Lung (tissue), 12 donors: ENCODE results near the gene HLF. TPM values are rescaled to one million over a fixed set of nuclear protein-coding genes. Genes with fewer than 3 reads are reported as not detected.

Experiments used
- ATAC-seq: fragments of 200-7000 bp; cut with Tn5 transposase; one replicate; pipeline ENCODE4 v1.9.1; 2020; ENCODE audit warnings: moderate number of reproducible peaks; ENCODE audit not compliant: insufficient read depth, low FRiP score
- DNase-seq, 3 donors: peaks; one replicate each; pipeline ENCODE4 v3.0.0-alpha.2; 2013 to 2017
- H3K27ac ChIP-seq, 2 donors: one replicate each; pipeline ENCODE4 v1.5.1; 2013; ENCODE audit warnings: mild to moderate bottlenecking in 2 of 2, moderate library complexity in 2 of 2, control low read depth in 1 of 2, inconsistent platforms in 1 of 2, low read depth in 1 of 2, low read length in 1 of 2
- H3K27me3 ChIP-seq, 3 donors: one replicate each; pipeline ENCODE4 v1.5.1; 2013; ENCODE audit warnings: low read length in 2 of 3; ENCODE audit not compliant: control insufficient read depth in 3 of 3, insufficient read depth in 3 of 3
- H3K36me3 ChIP-seq, 4 donors: one replicate each; pipeline ENCODE4 v1.5.1; 2013; ENCODE audit warnings: low read length in 4 of 4, mild to moderate bottlenecking in 1 of 4, moderate library complexity in 1 of 4; ENCODE audit not compliant: control insufficient read depth in 4 of 4, insufficient read depth in 4 of 4
- H3K4me1 ChIP-seq, 5 donors: one replicate each; pipeline ENCODE4 v1.5.1; 2013; ENCODE audit warnings: low read length in 5 of 5, mild to moderate bottlenecking in 2 of 5, moderate library complexity in 1 of 5; ENCODE audit not compliant: control insufficient read depth in 5 of 5, insufficient read depth in 5 of 5
- H3K4me3 ChIP-seq: one replicate; pipeline ENCODE4 v1.5.1; 2013; ENCODE audit warnings: mild to moderate bottlenecking, control low read depth, moderate library complexity
- H3K9ac ChIP-seq, 2 donors: one replicate each; pipeline ENCODE4 v1.5.1; 2013; ENCODE audit warnings: low read length in 2 of 2, control low read depth in 1 of 2; ENCODE audit not compliant: insufficient read depth in 1 of 2
- H3K9me3 ChIP-seq, 4 donors: one replicate each; pipeline ENCODE4 v1.5.1; 2013; ENCODE audit warnings: low read length in 3 of 4, mild to moderate bottlenecking in 1 of 4, moderate library complexity in 1 of 4; ENCODE audit not compliant: control insufficient read depth in 4 of 4, insufficient read depth in 3 of 4
- WGBS, 2 donors: extraction: QIAGEN DNeasy Blood & Tissue Kit; methylation state at CpG; one replicate each; pipeline ENCODE4 v1.1.7; 2013; 5-methylcytosine and 5-hydroxymethylcytosine counted together
- polyA plus RNA-seq, 2 donors: library from polyadenylated mRNA; stranded (reverse); fragments of 200-250 nt; gene quantifications; one replicate each; pipeline ENCODE4 v1.2.1, GENCODE V29; 2013
- total RNA-seq, 2 donors: library from RNA; depleted of rRNA in 1 of 2; stranded (reverse); fragments of >200 nt in 1 of 2; gene quantifications; one replicate each; pipeline ENCODE4 v1.2.1, GENCODE V29; 2014 to 2021
- TF ChIP-seq, protein P1 (sequence below): IDR thresholded peaks from 2 replicates; pipeline ENCODE4 v1.5.1; 2012; ENCODE audit warnings: mild to moderate bottlenecking; ENCODE audit errors: control extremely low read depth, extremely low read depth
- donor health status: control.
- donor health status: control.
- donor health status: Bipolar disorder and iron deficiency.
- donor health status: healthy.
- donor health status: DM: yes; HTN: yes; CAD: no.

Gene HLF
- total and polyA plus RNA-seq, 4 donors, result 3.2 to 21.3 (median 7.9) TPM

DNA sequence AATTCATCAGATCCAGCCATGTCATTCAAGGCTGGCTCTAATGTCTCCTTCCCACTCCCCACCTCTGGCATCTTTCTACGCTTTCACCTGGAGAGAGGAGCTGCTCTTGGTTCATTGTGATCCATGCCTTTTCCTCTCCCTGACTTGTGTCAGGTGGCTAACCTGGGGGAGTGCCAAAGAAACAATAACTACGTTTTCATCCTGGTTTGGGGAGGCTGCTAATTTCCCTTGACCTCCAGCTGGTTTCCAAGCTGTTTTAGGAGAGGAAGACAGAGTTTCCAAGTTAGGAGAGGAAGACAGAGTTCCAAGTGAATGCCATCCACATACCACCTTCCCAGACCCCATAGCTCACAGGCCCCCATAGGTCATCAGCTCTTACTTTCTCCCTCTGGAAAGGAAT is 40.0 kb upstream of the HLF start:
- peaks cover 0 to 2% (median 0%) of the 10 kb centered on the region in 5 donors for H3K4me1 ChIP-seq
- peaks cover 0 to 1% (median 0%) of the 10 kb centered on the region in 4 donors for H3K9me3 ChIP-seq
- no peaks in the 10 kb centered on the region for H3K36me3 ChIP-seq
- ATAC-seq (no peak), DNase-seq (no peak)
- peaks cover 0 to 2% (median 0%) of the 10 kb centered on the region in 3 donors for H3K27me3 ChIP-seq
- TF ChIP-seq, protein P1, sequence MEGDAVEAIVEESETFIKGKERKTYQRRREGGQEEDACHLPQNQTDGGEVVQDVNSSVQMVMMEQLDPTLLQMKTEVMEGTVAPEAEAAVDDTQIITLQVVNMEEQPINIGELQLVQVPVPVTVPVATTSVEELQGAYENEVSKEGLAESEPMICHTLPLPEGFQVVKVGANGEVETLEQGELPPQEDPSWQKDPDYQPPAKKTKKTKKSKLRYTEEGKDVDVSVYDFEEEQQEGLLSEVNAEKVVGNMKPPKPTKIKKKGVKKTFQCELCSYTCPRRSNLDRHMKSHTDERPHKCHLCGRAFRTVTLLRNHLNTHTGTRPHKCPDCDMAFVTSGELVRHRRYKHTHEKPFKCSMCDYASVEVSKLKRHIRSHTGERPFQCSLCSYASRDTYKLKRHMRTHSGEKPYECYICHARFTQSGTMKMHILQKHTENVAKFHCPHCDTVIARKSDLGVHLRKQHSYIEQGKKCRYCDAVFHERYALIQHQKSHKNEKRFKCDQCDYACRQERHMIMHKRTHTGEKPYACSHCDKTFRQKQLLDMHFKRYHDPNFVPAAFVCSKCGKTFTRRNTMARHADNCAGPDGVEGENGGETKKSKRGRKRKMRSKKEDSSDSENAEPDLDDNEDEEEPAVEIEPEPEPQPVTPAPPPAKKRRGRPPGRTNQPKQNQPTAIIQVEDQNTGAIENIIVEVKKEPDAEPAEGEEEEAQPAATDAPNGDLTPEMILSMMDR, result no peak
- no peak overlapping the region for H3K9ac ChIP-seq
- WGBS, 2 donors, result 72 to 81% methylated on average over 2 of the region's 2 CpGs
- no peak overlapping the region for H3K4me3 ChIP-seq
- no peak overlapping the region for H3K27ac ChIP-seq

DNA sequence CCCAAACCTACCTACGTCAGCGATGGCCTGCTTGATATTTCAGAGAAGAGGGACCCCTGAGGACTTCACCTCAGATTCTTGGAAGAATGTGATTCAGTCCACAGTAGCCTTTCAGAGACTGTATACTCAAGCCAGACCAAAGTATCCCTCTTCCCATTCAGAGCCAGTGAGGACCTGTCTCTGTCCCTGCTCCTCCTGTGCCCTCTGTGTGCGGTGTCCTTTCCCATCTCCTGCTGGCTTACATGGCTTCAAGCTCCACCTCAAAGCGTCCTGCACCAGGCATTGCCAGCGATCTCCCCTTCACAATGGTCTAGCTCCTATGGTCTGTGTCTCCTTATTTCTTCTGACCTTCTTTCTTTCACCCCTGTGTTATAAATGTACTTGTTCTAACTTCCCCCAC is 39.5 kb upstream of the HLF start:
- Histone ChIP-seq H3K36me3 (no peaks in the 10 kb centered on the region), H3K9ac (no peak overlapping the region), H3K27ac (no peak overlapping the region), H3K27me3 (peaks cover 0 to 2% (median 0%) of the 10 kb centered on the region in 3 donors), H3K4me1 (peaks cover 0 to 2% (median 0%) of the 10 kb centered on the region in 5 donors), H3K9me3 (peaks cover 0 to 1% (median 0%) of the 10 kb centered on the region in 4 donors), H3K4me3 (no peak overlapping the region)
- TF ChIP-seq, protein P1, result no peak
- no peak for ATAC-seq
- DNase-seq, result no peak
- WGBS, 2 donors, result 94% methylated on average over 5 of the region's 5 CpGs

DNA sequence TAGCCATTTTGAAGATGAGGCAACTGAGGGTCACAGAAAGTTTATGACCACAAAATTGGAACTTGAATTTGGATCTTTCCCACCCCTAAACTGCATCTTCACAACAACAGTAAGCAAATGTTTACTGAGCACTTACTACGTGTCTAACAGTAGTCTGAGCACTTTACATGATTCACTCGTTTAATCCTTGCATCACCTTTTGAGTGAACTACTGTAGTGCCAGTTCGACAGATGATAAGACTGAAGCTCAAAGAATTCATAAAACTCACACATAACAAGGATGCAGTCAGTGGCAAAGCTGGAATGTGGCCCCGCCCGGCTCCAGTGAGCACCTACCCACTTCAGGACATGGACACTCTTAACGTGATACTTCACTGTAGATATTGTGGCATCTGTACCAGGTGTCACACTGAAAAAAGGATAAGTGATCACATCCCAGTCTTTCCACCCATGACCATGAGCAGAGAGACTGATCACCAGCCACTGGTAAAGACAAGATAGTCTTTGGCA is 36.0 kb upstream of the HLF start:
- WGBS, 2 donors, result 64 to 82% methylated on average over 6 of the region's 6 CpGs
- ATAC-seq (no peak), DNase-seq (no peak)
- H3K27me3 ChIP-seq, result peaks cover 0 to 2% (median 0%) of the 10 kb centered on the region in 3 donors
- no peak overlapping the region for H3K4me3 ChIP-seq
- no peak overlapping the region for H3K27ac ChIP-seq
- no peaks in the 10 kb centered on the region for H3K36me3 ChIP-seq
- peaks cover 0 to 1% (median 0%) of the 10 kb centered on the region in 4 donors for H3K9me3 ChIP-seq
- H3K9ac ChIP-seq, result no peak overlapping the region
- TF ChIP-seq, protein P1, result no peak
- H3K4me1 ChIP-seq, result peaks cover 0 to 2% (median 0%) of the 10 kb centered on the region in 5 donors

DNA sequence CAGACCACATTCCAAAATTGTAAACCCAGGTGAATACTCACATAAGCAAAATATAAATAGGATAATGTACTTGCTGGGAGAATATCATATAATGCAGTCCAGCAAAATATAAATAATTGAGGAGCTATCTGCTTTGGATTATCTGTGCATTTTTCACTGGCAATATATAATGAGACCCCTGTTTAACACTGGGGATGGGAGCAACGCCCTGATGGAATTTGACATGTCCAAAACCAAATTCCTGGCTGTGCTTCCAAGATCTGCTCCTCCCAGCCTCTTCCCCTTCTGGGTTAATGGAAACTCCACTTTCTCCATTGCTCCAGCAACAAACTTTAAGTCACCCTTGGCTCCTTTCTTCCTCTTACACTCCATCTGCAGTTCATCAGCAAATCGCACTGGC is 35.5 kb upstream of the HLF start:
- Histone ChIP-seq H3K27ac (no peak overlapping the region), H3K9me3 (peaks cover 0 to 1% (median 0%) of the 10 kb centered on the region in 4 donors), H3K9ac (no peak overlapping the region), H3K4me3 (no peak overlapping the region), H3K27me3 (peaks cover 0 to 2% (median 0%) of the 10 kb centered on the region in 3 donors), H3K36me3 (no peaks in the 10 kb centered on the region), H3K4me1 (peaks cover 0 to 2% (median 0%) of the 10 kb centered on the region in 5 donors)
- TF ChIP-seq, protein P1, result no peak
- WGBS, 2 donors, result 73 to 86% methylated on average over 2 of the region's 2 CpGs
- DNase-seq (peak in 2 of 3 donors; percentile 24 to 27), ATAC-seq (no peak)
